Hepatocyte (in vitro differentiated cells): ENCODE data around the gene TCEA2.

Experiments used
- EZH2phosphoT487 ChIP-seq: fragments of 200-600 bp; sonication (generic); IDR thresholded peaks from one replicate; pipeline ENCODE4 v1.6.1; 2018; ENCODE audit warnings: antibody characterized with exemption, mild to moderate bottlenecking, low read depth, moderate library complexity; ENCODE audit not compliant: unreplicated experiment, severe bottlenecking
- TF ChIP-seq, protein P1 (sequence below): fragments of 200-600 bp; sonication (generic); IDR thresholded peaks from 2 replicates; pipeline ENCODE4 v1.5.1; 2016; ENCODE audit warnings: antibody characterized with exemption, mild to moderate bottlenecking; ENCODE audit not compliant: poor library complexity

DNA sequence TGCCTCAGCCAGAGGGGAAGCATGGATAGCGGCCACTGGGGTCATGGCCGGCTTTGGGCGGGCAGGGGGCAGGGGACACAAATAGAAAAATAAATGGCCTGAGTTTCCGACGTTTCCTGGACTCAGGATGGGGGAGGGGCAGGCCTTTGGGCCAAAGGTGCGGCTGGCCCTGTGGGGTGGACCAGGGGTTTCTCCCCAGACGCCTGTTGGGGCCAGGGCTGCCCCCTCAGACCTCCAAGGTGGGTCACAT, 6.4 kb upstream of the TCEA2 start:
- TF ChIP-seq, protein P1, sequence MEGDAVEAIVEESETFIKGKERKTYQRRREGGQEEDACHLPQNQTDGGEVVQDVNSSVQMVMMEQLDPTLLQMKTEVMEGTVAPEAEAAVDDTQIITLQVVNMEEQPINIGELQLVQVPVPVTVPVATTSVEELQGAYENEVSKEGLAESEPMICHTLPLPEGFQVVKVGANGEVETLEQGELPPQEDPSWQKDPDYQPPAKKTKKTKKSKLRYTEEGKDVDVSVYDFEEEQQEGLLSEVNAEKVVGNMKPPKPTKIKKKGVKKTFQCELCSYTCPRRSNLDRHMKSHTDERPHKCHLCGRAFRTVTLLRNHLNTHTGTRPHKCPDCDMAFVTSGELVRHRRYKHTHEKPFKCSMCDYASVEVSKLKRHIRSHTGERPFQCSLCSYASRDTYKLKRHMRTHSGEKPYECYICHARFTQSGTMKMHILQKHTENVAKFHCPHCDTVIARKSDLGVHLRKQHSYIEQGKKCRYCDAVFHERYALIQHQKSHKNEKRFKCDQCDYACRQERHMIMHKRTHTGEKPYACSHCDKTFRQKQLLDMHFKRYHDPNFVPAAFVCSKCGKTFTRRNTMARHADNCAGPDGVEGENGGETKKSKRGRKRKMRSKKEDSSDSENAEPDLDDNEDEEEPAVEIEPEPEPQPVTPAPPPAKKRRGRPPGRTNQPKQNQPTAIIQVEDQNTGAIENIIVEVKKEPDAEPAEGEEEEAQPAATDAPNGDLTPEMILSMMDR: no peak
- no peak for TF ChIP-seq EZH2phosphoT487
